ENCODE data around the gene ATXN1L.
A peak's percentile ranks its signal among the peaks of the same experiment; 100 is the strongest.
"Not testable (repeated sequence)": the region's sequence is repeated elsewhere in the genome, so short reads cannot be mapped to it uniquely, and the experiment has no call there.

The ATXN1L gene

DNA sequence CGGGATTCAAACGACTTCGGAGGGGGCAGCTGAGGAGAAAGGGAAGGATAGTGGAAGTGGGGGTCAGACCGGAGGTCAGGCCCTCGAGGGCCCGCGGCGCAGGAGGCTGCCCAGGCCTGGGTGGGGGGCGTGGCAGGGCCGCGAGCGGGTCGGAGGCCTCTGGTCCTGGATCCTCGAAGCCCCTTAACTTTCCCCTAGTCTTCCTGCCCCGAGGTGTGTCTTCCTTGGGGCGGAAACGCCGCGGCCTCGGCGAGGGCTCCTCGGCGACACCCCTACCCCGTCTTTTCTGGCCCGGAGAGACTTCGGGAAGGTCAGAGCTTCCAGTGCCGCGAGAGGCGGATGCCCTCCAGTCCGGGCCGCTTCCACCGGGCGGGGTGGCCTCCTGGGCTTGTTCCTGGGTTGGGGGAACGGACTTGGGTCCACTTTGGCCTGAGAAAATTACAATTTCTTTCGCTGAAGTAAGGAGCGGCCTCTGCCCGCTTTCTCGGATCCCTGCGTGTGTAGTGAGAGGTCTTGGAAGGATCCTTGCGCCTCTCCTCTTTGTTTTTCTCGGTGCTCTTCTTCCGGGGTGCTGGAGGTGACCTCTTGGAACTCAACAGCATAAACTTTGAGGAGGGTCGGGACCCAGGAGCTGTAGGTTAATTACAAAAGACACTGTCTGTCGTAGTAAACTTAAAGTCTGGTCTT is 50.0 kb downstream of the ATXN1L start:
- TF ChIP-seq, protein P1, sequence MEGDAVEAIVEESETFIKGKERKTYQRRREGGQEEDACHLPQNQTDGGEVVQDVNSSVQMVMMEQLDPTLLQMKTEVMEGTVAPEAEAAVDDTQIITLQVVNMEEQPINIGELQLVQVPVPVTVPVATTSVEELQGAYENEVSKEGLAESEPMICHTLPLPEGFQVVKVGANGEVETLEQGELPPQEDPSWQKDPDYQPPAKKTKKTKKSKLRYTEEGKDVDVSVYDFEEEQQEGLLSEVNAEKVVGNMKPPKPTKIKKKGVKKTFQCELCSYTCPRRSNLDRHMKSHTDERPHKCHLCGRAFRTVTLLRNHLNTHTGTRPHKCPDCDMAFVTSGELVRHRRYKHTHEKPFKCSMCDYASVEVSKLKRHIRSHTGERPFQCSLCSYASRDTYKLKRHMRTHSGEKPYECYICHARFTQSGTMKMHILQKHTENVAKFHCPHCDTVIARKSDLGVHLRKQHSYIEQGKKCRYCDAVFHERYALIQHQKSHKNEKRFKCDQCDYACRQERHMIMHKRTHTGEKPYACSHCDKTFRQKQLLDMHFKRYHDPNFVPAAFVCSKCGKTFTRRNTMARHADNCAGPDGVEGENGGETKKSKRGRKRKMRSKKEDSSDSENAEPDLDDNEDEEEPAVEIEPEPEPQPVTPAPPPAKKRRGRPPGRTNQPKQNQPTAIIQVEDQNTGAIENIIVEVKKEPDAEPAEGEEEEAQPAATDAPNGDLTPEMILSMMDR (conservative IDR thresholded peaks at IDR 0.05), result no peak
- H3K27ac ChIP-seq, result peak overlapping the region; percentile 87

DNA sequence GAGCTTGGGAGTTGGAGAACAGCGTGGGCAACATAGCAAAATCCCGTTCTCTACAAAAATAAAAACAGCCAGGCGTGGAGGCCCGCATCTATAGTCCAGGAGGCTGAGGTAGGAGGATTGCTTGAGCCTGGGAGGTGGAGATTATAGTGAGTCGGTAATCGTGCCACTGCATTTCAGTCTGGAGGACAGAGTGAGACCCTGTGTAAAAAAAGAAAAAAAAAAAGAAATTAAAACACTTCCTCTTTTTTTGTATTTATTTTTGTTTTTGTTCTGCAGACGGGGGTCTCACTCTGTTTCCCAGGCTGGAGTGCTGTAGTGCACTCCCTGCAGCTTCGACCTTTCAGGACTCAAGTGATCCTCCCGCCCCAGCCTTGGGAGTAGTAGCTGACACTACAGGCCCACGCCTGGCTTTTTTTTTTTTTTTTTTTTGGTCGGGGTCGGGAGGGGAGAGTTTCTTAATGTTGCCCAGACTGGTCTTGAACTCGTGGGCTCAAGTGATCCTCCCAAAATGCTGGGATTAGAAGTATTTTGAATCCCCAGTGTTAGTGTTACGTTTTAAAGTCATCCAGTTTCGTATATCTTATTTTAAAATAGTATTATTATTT is 51.1 kb downstream of the ATXN1L start:
- peak overlapping the region; percentile 87; the same call in 1 of the 2 replicates for H3K27ac ChIP-seq
- TF ChIP-seq, protein P1 (conservative IDR thresholded peaks at IDR 0.05), result no peak

DNA sequence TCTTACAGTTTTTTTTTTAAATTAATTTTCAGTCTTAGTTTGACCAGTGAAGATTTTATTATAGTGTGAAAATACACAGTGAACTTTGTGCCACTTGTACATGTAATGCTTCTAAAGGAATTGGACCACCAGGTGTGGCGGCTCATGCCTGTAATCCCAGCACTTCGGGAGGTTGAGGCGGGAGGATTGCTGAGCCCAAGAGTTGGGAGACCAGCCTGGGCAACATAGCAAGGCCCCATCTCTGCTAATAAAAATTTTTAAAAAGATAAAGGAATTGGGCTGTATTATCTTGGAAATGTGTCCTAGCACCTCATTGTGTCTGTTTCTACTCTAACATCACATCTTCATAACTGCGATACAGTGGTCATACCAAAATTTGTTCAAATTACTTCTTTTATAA is 53.4 kb downstream of the ATXN1L start:
- no peak overlapping the region for H3K27ac ChIP-seq
- TF ChIP-seq, protein P1 (conservative IDR thresholded peaks at IDR 0.05), result no peak

DNA sequence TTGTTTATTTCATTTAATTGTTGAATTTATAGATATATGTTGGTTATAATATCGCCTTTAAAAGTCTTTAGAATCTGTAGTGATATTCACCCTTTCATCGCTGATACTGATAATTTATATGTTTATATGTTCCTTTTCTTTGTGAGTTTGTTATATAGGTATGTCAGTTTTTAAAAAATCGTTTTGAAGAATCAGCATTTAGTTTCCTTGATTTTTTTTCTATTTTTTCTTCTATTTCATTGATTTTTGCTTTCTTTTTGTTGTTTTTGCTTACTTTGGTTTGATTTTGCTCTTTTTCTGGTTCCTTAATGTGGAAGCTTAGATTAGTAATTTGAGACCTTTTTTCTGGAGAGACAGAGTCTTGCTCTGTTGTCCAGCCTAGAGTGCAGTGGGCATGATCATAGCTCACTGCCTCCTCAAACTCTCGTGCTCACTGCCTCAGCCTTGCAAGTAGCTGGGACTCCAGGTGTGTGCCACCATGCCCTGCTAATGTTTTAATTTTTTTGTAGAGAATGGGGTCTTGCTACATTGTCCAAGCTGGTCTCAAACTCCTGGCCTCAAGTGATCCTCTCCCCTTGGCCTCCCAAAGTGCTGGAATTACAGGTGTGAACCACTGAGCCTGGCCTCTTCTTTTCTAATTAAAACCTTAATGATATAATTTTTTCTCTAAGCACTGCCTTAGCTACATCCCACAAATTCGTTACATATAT is 57.0 kb downstream of the ATXN1L start:
- TF ChIP-seq, protein P1 (conservative IDR thresholded peaks at IDR 0.05), result no peak
- no peak overlapping the region for H3K27ac ChIP-seq

DNA sequence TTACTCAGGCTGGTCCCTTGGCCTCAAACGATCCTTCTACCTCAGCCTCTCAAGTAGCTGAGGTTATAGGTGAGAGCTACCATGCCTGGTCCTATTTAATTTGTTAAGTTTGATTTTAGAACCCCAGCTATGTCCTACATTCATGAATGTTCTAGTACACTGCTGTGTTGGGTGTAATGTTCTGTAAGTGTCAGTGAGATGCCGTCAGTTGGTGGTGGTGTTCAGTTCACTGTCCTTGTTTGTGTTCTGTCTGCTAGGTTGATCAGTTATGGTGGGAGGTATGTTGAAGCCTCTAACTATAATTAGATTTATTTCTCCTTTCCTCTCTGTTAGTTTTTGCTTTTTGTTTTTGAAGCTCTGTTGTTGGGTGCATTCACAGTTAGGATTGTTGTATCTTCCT is 57.8 kb downstream of the ATXN1L start:
- no peak overlapping the region for H3K27ac ChIP-seq
- TF ChIP-seq, protein P1 (conservative IDR thresholded peaks at IDR 0.05), result no peak

DNA sequence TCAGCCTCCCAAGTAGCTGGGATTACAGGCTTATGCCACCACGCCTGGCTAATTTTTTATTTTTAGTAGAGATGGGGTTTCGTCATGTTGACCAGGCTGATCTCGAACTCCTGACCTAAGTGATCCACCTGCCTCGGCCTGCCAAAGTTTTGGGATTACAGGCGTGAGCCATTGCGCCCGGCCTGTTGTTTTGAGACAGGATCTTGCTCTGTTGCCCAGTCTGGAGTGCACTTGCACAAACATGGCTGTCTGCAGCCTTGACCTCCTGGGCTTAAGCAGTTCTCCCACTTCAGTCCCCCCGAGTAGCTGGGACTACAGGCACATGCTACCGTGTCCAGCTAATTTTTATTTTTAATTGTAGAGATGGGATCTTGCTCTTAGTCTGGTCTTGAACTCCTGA is 58.5 kb downstream of the ATXN1L start:
- TF ChIP-seq, protein P1 (conservative IDR thresholded peaks at IDR 0.05), result no peak
- no peak overlapping the region for H3K27ac ChIP-seq

DNA sequence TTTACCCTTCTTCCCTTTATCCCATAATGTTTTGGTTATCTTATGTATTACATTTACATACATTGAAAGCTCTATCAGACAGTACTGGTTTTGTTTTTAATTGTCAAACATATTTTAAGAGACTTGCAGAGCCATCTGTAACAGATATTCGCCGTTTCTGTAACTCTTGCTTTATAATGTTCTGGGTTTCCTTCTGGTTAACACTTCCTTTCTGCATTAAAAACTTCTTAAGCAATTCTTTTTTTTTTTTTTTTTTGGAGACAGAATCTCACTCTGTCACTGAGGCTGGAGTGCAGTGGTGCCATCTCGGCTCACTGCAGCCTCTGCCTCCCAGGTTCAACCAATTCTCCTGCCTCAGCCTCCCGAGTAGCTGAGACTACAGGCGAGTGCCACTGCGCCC is 60.0 kb downstream of the ATXN1L start:
- H3K27ac ChIP-seq, result not testable (repeated sequence)
